ENCODE data around the gene KLK5. TPM values are rescaled to one million over a fixed set of nuclear protein-coding genes. Genes with fewer than 3 reads are reported as not detected.

KLK5 gene
- total RNA-seq, 1 experiment from 2014 or later = 1.0 TPM

DNA sequence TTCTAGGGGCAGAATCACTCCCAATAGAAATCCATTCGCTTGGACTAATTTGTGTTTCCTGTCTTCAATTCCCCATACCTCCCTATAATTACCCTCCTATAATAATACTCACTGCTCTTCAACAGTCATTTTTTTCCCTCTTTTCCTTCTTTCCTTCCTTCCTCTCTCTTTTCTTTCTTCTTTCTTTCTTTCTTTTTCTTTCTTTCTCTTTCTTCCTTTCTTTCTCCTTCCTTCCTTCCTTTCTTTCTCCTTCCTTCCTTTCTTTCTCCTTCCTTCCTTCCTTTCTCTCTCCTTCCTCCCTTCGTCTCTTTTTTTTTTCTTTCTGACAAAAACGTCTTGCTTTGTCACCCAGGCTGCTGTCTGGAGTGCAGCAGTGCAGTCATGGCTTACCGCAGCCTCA, 8.0 kb downstream of the KLK5 start (continued):
- TF ChIP-seq ZNF671 (CRISPR knock-in tag; IDR thresholded peaks at IDR 0.05) = no peak
- TF ChIP-seq, protein P1, sequence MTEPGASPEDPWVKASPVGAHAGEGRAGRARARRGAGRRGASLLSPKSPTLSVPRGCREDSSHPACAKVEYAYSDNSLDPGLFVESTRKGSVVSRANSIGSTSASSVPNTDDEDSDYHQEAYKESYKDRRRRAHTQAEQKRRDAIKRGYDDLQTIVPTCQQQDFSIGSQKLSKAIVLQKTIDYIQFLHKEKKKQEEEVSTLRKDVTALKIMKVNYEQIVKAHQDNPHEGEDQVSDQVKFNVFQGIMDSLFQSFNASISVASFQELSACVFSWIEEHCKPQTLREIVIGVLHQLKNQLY (CRISPR knock-in tag; IDR thresholded peaks at IDR 0.05) = no peak
- TF ChIP-seq ZNF138 (CRISPR knock-in tag; conservative IDR thresholded peaks at IDR 0.05) = no peak

DNA sequence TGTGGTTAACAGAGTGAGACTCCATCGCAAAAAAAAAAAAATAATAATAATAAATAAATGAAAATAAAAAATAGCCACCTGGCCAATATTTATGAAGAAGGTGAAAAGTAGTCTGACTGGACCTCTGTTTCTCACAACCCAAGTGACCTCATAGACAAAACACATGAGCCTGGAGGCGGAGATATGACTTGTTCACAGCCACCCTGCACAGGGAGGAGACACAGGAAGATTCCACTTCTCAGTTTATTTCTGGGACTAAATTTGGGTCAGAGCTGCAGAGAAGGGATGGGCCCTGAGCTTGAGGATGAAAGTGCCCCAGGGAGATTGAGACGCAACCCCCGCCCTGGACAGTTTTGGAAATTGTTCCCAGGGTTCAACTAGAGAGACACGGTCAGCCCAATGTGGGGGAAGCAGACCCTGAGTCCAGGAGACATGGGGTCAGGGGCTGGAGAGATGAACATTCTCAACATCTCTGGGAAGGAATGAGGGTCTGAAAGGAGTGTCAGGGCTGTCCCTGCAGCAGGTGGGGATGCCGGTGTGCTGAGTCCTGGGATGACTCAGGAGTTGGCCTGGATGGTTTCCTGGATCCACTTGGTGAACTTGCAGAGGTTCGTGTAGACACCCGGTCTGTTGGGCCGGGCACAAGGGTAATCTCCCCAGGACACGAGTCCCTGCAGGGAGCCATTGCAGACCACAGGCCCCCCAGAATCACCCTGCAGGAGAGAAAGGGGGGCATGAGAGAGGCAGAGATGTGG, 9.6 kb downstream of the KLK5 start:
- ATAC-seq (no peak), DNase-seq (ENCODE audit: low spot score) (no peak)
- Mint-ChIP-seq H3K4me1 (no peaks in the 10 kb centered on the region), H3K9me3 (peaks cover 24% of the 10 kb centered on the region), H3K36me3 (no peaks in the 10 kb centered on the region), H3K4me3 (no peak overlapping the region), H3K27me3 (ENCODE audit: low read depth) (peaks cover 37% of the 10 kb centered on the region), H3K27ac (no peak overlapping the region)
- POLR2A ChIA-PET = no interaction called here
- CTCF ChIA-PET = interaction anchor here (0.5 to 1.1 kb wide), 2 partner anchors 74 to 151 kb away, joined by 3 to 4 read pairs; no protein-coding TSS in a partner anchor
- TF ChIP-seq ZNF263 (CRISPR knock-in tag; IDR thresholded peaks at IDR 0.05; ENCODE audit: low read depth) (no peak), ZBTB21 (CRISPR knock-in tag; IDR thresholded peaks at IDR 0.05; ENCODE audit: borderline replicate concordance) (no peak), ZNF416 (CRISPR knock-in tag; IDR thresholded peaks at IDR 0.05) (no peak), NFYB (CRISPR knock-in tag; conservative IDR thresholded peaks at IDR 0.05; ENCODE audit: low read depth) (no peak), FOXJ3 (CRISPR knock-in tag; IDR thresholded peaks at IDR 0.05; ENCODE audit: borderline replicate concordance) (no peak), NR2C2 (CRISPR knock-in tag; IDR thresholded peaks at IDR 0.05) (no peak)

DNA sequence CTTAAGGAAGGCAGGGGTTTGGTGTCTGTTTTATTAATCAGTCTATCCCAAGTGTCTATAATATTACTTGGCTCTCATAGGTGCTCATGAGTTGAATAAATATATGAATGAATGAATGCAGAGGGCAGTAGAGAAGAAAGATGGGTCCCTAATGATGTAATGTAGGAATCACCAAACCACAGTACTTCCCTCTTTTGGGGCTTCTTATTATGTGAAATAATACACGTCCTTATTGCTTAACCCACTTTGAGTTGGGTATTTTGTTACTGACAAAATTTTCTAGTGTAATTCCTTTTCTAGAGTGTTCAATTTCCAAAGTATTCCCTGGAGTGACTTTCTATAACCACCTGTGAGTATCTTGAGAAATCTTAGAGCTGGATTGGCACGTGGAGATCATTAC, 13.2 kb downstream of the KLK5 start:
- Mint-ChIP-seq H3K9me3 (peaks cover 24% of the 10 kb centered on the region), H3K4me3 (no peak overlapping the region), H3K4me1 (no peaks in the 10 kb centered on the region), H3K27me3 (ENCODE audit: low read depth) (peaks cover 28% of the 10 kb centered on the region), H3K27ac (no peak overlapping the region), H3K36me3 (no peaks in the 10 kb centered on the region)
- ATAC-seq = no peak
- DNase-seq (ENCODE audit: low spot score) = no peak
- POLR2A ChIA-PET = no interaction called here
- CTCF ChIA-PET = no interaction called here
- TF ChIP-seq MXD4 (CRISPR knock-in tag; IDR thresholded peaks at IDR 0.05; ENCODE audit: borderline replicate concordance) = no peak
- TF ChIP-seq, protein P2, sequence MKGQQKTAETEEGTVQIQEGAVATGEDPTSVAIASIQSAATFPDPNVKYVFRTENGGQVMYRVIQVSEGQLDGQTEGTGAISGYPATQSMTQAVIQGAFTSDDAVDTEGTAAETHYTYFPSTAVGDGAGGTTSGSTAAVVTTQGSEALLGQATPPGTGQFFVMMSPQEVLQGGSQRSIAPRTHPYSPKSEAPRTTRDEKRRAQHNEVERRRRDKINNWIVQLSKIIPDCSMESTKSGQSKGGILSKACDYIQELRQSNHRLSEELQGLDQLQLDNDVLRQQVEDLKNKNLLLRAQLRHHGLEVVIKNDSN (CRISPR knock-in tag; IDR thresholded peaks at IDR 0.05) = no peak
- no peak for TF ChIP-seq ZNF121 (CRISPR knock-in tag; IDR thresholded peaks at IDR 0.05)
- TF ChIP-seq OVOL2 (CRISPR knock-in tag; IDR thresholded peaks at IDR 0.05; ENCODE audit: borderline replicate concordance) = no peak
- TF ChIP-seq, protein P3, sequence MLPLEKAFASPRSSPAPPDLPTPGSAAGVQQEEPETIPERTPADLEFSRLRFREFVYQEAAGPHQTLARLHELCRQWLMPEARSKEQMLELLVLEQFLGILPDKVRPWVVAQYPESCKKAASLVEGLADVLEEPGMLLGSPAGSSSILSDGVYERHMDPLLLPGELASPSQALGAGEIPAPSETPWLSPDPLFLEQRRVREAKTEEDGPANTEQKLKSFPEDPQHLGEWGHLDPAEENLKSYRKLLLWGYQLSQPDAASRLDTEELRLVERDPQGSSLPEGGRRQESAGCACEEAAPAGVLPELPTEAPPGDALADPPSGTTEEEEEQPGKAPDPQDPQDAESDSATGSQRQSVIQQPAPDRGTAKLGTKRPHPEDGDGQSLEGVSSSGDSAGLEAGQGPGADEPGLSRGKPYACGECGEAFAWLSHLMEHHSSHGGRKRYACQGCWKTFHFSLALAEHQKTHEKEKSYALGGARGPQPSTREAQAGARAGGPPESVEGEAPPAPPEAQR (CRISPR knock-in tag; IDR thresholded peaks at IDR 0.05) = no peak
- no peak for TF ChIP-seq ESRRA (CRISPR knock-in tag; IDR thresholded peaks at IDR 0.05; ENCODE audit: borderline replicate concordance)
- TF ChIP-seq GTF2I (CRISPR knock-in tag; conservative IDR thresholded peaks at IDR 0.05) = no peak
- no peak for TF ChIP-seq NFE2L1 (CRISPR knock-in tag; IDR thresholded peaks at IDR 0.05)
- TF ChIP-seq, protein P4, sequence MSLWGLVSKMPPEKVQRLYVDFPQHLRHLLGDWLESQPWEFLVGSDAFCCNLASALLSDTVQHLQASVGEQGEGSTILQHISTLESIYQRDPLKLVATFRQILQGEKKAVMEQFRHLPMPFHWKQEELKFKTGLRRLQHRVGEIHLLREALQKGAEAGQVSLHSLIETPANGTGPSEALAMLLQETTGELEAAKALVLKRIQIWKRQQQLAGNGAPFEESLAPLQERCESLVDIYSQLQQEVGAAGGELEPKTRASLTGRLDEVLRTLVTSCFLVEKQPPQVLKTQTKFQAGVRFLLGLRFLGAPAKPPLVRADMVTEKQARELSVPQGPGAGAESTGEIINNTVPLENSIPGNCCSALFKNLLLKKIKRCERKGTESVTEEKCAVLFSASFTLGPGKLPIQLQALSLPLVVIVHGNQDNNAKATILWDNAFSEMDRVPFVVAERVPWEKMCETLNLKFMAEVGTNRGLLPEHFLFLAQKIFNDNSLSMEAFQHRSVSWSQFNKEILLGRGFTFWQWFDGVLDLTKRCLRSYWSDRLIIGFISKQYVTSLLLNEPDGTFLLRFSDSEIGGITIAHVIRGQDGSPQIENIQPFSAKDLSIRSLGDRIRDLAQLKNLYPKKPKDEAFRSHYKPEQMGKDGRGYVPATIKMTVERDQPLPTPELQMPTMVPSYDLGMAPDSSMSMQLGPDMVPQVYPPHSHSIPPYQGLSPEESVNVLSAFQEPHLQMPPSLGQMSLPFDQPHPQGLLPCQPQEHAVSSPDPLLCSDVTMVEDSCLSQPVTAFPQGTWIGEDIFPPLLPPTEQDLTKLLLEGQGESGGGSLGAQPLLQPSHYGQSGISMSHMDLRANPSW (CRISPR knock-in tag; conservative IDR thresholded peaks at IDR 0.05; ENCODE audit: low read depth) = no peak
- TF ChIP-seq, protein P5, sequence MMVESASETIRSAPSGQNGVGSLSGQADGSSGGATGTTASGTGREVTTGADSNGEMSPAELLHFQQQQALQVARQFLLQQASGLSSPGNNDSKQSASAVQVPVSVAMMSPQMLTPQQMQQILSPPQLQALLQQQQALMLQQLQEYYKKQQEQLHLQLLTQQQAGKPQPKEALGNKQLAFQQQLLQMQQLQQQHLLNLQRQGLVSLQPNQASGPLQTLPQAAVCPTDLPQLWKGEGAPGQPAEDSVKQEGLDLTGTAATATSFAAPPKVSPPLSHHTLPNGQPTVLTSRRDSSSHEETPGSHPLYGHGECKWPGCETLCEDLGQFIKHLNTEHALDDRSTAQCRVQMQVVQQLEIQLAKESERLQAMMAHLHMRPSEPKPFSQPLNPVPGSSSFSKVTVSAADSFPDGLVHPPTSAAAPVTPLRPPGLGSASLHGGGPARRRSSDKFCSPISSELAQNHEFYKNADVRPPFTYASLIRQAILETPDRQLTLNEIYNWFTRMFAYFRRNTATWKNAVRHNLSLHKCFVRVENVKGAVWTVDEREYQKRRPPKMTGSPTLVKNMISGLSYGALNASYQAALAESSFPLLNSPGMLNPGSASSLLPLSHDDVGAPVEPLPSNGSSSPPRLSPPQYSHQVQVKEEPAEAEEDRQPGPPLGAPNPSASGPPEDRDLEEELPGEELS (CRISPR knock-in tag; IDR thresholded peaks at IDR 0.05) = no peak
- TF ChIP-seq ZNF423 (CRISPR knock-in tag; IDR thresholded peaks at IDR 0.05) = no peak
- TF ChIP-seq, protein P6, sequence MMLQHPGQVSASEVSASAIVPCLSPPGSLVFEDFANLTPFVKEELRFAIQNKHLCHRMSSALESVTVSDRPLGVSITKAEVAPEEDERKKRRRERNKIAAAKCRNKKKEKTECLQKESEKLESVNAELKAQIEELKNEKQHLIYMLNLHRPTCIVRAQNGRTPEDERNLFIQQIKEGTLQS (CRISPR knock-in tag; conservative IDR thresholded peaks at IDR 0.05) = no peak
- no peak for TF ChIP-seq GRHL2 (CRISPR knock-in tag; IDR thresholded peaks at IDR 0.05; ENCODE audit: insufficient replicate concordance, severe bottlenecking)
- no peak for TF ChIP-seq NR2C2 (CRISPR knock-in tag; IDR thresholded peaks at IDR 0.05)
- TF ChIP-seq, protein P7, sequence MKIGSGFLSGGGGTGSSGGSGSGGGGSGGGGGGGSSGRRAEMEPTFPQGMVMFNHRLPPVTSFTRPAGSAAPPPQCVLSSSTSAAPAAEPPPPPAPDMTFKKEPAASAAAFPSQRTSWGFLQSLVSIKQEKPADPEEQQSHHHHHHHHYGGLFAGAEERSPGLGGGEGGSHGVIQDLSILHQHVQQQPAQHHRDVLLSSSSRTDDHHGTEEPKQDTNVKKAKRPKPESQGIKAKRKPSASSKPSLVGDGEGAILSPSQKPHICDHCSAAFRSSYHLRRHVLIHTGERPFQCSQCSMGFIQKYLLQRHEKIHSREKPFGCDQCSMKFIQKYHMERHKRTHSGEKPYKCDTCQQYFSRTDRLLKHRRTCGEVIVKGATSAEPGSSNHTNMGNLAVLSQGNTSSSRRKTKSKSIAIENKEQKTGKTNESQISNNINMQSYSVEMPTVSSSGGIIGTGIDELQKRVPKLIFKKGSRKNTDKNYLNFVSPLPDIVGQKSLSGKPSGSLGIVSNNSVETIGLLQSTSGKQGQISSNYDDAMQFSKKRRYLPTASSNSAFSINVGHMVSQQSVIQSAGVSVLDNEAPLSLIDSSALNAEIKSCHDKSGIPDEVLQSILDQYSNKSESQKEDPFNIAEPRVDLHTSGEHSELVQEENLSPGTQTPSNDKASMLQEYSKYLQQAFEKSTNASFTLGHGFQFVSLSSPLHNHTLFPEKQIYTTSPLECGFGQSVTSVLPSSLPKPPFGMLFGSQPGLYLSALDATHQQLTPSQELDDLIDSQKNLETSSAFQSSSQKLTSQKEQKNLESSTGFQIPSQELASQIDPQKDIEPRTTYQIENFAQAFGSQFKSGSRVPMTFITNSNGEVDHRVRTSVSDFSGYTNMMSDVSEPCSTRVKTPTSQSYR (CRISPR knock-in tag; IDR thresholded peaks at IDR 0.05) = no peak
